ENCODE measurements around the gene PCDH9.
A peak's percentile ranks its signal among the peaks of the same experiment; 100 is the strongest.

The PCDH9 gene

GRCh38 chr13:67231289-67232000 lies 1.3 kb upstream of the PCDH9 start:
- in situ Hi-C loops (cut with MboI; ENCODE audit: low sequenced_read_pairs, unreplicated experiment): no loop called here
- no peak for DNase-seq (ENCODE audit: low spot score)
- no peak for TF ChIP-seq CTCF (IDR thresholded peaks at IDR 0.05; ENCODE audit: borderline replicate concordance, control extremely low read depth, extremely low read depth, insufficient read depth, missing control alignments)

- no peak for TF ChIP-seq CTCF (IDR thresholded peaks at IDR 0.05; ENCODE audit: borderline replicate concordance, control extremely low read depth, extremely low read depth, insufficient read depth, missing control alignments)
- peak; percentile 92 for DNase-seq (ENCODE audit: low spot score)
- in situ Hi-C loops (cut with MboI; ENCODE audit: low sequenced_read_pairs, unreplicated experiment): no loop called here
These were observed 510 bp upstream of the PCDH9 start for GRCh38 chr13:67230404-67231288.

GRCh38 chr13:67228916-67229315 lies 1.2 kb downstream of the PCDH9 start:
- DNase-seq (ENCODE audit: low spot score): no peak
- in situ Hi-C loops (cut with MboI; ENCODE audit: low sequenced_read_pairs, unreplicated experiment): no loop called here
- TF ChIP-seq CTCF (IDR thresholded peaks at IDR 0.05; ENCODE audit: borderline replicate concordance, control extremely low read depth, extremely low read depth, insufficient read depth, missing control alignments): no peak

- DNase-seq (ENCODE audit: low spot score): no peak
- no peak for TF ChIP-seq CTCF (IDR thresholded peaks at IDR 0.05; ENCODE audit: borderline replicate concordance, control extremely low read depth, extremely low read depth, insufficient read depth, missing control alignments)
- in situ Hi-C loops (cut with MboI; ENCODE audit: low sequenced_read_pairs, unreplicated experiment): no loop called here
These were observed 2.1 kb downstream of the PCDH9 start for GRCh38 chr13:67228031-67228430.

- no peak for TF ChIP-seq CTCF (IDR thresholded peaks at IDR 0.05; ENCODE audit: borderline replicate concordance, control extremely low read depth, extremely low read depth, insufficient read depth, missing control alignments)
- no peak for DNase-seq (ENCODE audit: low spot score)
- in situ Hi-C loops (cut with MboI; ENCODE audit: low sequenced_read_pairs, unreplicated experiment): no loop called here
These were observed 2.8 kb downstream of the PCDH9 start for GRCh38 chr13:67227131-67227983.

- TF ChIP-seq CTCF (IDR thresholded peaks at IDR 0.05; ENCODE audit: borderline replicate concordance, control extremely low read depth, extremely low read depth, insufficient read depth, missing control alignments): no peak
- DNase-seq (ENCODE audit: low spot score): no peak
- in situ Hi-C loops (cut with MboI; ENCODE audit: low sequenced_read_pairs, unreplicated experiment): no loop called here
These were observed 3.4 kb downstream of the PCDH9 start for GRCh38 chr13:67226696-67227095.

All from GM13976 (cell line).